HG02938 (cell line): ENCODE data around the gene PTPN23.

Experiments used
- ATAC-seq: cut with Tn5 transposase; IDR thresholded peaks from one replicate; pipeline ENCODE4 v1.9.1; 2021; ENCODE audit warnings: mild to moderate bottlenecking, moderate library complexity; ENCODE audit not compliant: unreplicated experiment

The PTPN23 gene

GRCh38 chr3:47418167-47419082 is 37.6 kb downstream of the PTPN23 start:
- ATAC-seq: no peak

- no peak for ATAC-seq
Measured at GRCh38 chr3:47419083-47420043, 38.5 kb downstream of the PTPN23 start.

DNA sequence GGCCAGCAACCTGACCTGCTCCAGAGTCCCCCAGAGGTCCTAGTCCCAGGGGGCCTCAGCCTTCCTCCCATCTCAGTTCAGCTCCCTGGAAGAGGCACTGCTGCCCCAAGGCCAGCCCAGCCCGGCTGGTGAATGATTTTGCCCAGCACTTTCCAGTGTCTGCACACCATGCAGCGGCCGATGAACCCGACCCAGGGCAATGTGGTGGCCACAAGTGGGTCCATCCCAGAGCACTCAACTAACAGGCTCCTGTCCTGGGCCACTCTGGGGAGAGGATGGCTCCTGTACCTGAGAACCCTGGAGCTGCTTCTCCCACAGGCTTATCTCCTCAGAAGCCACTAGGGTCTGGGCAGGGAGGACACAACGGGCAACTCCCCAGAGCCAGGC is 39.2 kb downstream of the PTPN23 start:
- no peak for ATAC-seq

GRCh38 chr3:47420511-47421484 is 40.0 kb downstream of the PTPN23 start:
- ATAC-seq: peak; percentile 70

GRCh38 chr3:47421741-47422649 is 41.2 kb downstream of the PTPN23 start:
- no peak for ATAC-seq

- ATAC-seq: no peak
Measured at GRCh38 chr3:47422743-47423142, 41.9 kb downstream of the PTPN23 start.

DNA sequence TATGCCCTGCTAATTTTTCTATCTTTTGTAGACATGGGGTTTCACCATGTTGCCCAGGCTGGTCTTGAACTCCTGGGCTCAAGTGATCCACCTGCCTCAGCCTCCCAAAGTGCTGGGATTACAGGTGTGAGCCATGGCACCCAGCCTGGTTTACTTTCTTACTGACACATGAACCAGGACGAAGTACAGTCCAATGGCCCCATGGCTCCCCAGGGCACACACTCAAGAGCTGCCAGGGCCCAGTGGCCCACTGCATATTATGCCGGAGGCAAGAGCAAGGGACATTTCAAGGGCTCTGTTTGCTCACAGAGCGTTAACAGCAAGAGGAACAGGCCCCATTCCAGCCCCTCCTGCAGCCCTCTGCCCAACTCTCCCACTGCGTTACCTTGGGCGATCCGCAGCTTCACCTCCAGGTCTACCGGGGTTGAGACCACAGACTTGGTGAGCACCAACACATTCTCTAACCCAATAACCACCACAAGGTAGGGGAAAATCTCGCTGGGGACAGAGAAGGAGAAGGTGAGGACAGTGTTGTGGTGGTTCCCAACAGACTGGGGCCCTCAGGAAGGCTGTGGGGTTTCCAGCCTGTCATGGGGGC is 42.8 kb downstream of the PTPN23 start:
- ATAC-seq: no peak

GRCh38 chr3:47424434-47425382 is 43.9 kb downstream of the PTPN23 start:
- no peak for ATAC-seq

GRCh38 chr3:47425383-47425778 is 44.6 kb downstream of the PTPN23 start:
- no peak for ATAC-seq

- ATAC-seq: no peak
Measured at GRCh38 chr3:47425959-47426358, 45.1 kb downstream of the PTPN23 start.

DNA sequence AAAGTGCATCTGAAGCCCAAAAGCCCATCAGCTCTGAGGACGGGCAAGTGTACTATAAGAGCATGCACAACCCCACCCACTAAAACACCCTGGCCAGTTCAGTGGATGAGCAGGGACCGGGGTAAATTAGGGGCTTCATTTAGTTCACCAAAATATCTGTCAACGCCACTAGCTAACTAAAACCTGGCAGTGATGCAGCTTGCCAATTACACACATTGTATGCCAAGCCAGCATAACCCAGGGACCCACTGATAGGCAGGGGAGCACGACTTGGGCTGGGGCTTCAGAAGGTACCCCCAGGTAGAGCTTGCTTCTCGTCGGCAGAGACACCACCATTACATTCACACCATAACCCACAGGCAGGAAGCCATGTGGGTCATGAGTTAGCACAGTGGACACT is 47.0 kb downstream of the PTPN23 start:
- ATAC-seq: no peak

- ATAC-seq: no peak
Measured at GRCh38 chr3:47428662-47429061, 47.8 kb downstream of the PTPN23 start.

- no peak for ATAC-seq
Measured at GRCh38 chr3:47429476-47430270, 48.9 kb downstream of the PTPN23 start.

- ATAC-seq: no peak
Measured at GRCh38 chr3:47430606-47431005, 49.8 kb downstream of the PTPN23 start.

- ATAC-seq: no peak
Measured at GRCh38 chr3:47431225-47431624, 50.4 kb downstream of the PTPN23 start.

GRCh38 chr3:47432673-47433072 is 51.9 kb downstream of the PTPN23 start:
- no peak for ATAC-seq

DNA sequence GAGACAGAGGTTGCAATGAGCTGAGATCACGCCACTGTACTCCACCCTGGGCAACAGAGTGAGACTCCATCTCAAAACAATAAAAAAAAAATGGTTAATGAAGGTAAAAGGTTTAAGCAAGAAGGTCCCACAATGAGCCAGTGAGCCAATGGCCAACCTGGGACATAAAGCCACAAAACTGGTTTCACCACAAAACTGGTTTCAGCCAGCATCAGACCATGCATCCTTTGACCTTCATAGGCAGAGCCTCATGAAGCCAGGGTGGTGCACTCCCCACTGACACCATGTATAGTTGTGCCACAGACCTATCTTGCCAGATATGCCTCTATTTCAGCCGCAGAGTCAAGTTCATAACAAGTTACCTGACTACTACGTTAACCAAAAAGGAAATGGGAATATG is 53.0 kb downstream of the PTPN23 start:
- no peak for ATAC-seq
